Heart left ventricle (tissue), 13 donors: ENCODE measurements around the gene RNF183.

Source experiments
- POLR2A ChIP-seq, 2 donors: fragments of 450-650 bp; IDR thresholded peaks; one replicate each; pipeline ENCODE4 v1.6.1; 2017; ENCODE audit warnings: antibody characterized with exemption in 2 of 2, mild to moderate bottlenecking in 2 of 2, moderate library complexity in 2 of 2
- TF ChIP-seq, protein P1 (sequence below), 12 donors: fragments of 200-600 bp; sonication (generic) in 4 of 12; IDR thresholded peaks; one replicate each; pipeline versions ENCODE4 v1.5.0 to v1.8.0; 2018 to 2022; ENCODE audit warnings: antibody characterized with exemption in 12 of 12, mild to moderate bottlenecking in 5 of 12
- donor health status: ischemic (EF 13 %, LVEDD 7.1; RV severe dilation, severe dysfunction).
- donor health status: DM: no; HTN: yes; CAD: no.
- donor health status: DM: no; HTN: no; CAD: no.
- donor health status: ischemic (EF 25% LVEDD 6.9; RV normal size, moderate dysfunction).
- donor health status: ischemic (EF 25% LVEDD 5.7; RV mildly dilated, moderate dysfunction).
- donor health status: ischemic (EF 35%, LVEDD 5.7; RV mildly dilated, moderate dysfunction).
- donor health status: nonischemic (EF 11% LVEDD 7.7; RV severe dilation, severe dysfunction).
- donor health status: DM: yes; HTN: yes; CAD: no.
- donor health status: PGD.
- donor health status: ischemic (EF 29% LVEDD 5.4; RV normal size, mild dysfunction).
- donor health status: nonischemic (EF 23%, LVEDD 6.1; RV moderate dilation, normal function).

DNA sequence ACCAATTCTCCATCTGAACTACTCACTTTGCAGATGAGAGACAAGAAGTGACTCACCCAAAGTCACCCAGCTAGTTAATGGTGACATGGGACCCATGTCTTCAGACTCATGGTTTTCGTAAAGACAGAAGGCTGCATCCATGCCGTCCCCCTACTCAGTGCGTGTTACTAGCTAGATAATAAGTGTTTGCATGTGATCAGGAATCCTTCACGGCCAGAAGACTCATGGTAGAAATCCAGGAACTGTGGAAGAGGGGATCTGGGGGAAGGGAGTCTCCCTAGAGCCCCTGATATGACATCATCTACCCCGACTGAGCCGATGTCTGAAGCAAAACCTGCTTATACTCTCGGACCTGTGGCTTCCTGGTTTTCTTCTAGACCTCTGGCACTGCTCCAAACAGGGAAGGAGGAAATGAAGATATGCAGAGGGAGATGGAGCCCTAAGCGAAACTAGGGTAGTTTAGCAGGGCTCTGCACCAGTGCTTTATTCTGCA is 3.3 kb downstream of the RNF183 start:
- TF ChIP-seq, protein P1, sequence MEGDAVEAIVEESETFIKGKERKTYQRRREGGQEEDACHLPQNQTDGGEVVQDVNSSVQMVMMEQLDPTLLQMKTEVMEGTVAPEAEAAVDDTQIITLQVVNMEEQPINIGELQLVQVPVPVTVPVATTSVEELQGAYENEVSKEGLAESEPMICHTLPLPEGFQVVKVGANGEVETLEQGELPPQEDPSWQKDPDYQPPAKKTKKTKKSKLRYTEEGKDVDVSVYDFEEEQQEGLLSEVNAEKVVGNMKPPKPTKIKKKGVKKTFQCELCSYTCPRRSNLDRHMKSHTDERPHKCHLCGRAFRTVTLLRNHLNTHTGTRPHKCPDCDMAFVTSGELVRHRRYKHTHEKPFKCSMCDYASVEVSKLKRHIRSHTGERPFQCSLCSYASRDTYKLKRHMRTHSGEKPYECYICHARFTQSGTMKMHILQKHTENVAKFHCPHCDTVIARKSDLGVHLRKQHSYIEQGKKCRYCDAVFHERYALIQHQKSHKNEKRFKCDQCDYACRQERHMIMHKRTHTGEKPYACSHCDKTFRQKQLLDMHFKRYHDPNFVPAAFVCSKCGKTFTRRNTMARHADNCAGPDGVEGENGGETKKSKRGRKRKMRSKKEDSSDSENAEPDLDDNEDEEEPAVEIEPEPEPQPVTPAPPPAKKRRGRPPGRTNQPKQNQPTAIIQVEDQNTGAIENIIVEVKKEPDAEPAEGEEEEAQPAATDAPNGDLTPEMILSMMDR (IDR thresholded peaks at IDR 0.05), result no peak
- no peak for TF ChIP-seq POLR2A (IDR thresholded peaks at IDR 0.05)
